ENCODE results near the gene ERBB2. TPM values are rescaled to one million over a fixed set of nuclear protein-coding genes. Genes with fewer than 3 reads are reported as not detected.

ERBB2 gene
- total RNA-seq, 1 experiment from 2014 or later = 207 TPM

- Histone ChIP-seq H3K36me3 (replicated peaks; ENCODE audit: control insufficient read depth, insufficient read depth, low read length) (no peaks in the 10 kb centered on the region), H3K4me3 (ENCODE audit: insufficient read depth, low read depth, low read length) (no peak overlapping the region), H3K27me3 (ENCODE audit: control insufficient read depth, insufficient read depth, low read length) (no peaks in the 10 kb centered on the region)
- DNase-seq = no peak
Observed at GRCh38 chr17:39772415-39772814, 72.6 kb downstream of the ERBB2 start.

- Histone ChIP-seq H3K4me3 (ENCODE audit: insufficient read depth, low read depth, low read length) (no peak overlapping the region), H3K27me3 (ENCODE audit: control insufficient read depth, insufficient read depth, low read length) (no peaks in the 10 kb centered on the region), H3K36me3 (replicated peaks; ENCODE audit: control insufficient read depth, insufficient read depth, low read length) (no peaks in the 10 kb centered on the region)
- DNase-seq = no peak
Observed at GRCh38 chr17:39772987-39773934, 73.4 kb downstream of the ERBB2 start.

DNA sequence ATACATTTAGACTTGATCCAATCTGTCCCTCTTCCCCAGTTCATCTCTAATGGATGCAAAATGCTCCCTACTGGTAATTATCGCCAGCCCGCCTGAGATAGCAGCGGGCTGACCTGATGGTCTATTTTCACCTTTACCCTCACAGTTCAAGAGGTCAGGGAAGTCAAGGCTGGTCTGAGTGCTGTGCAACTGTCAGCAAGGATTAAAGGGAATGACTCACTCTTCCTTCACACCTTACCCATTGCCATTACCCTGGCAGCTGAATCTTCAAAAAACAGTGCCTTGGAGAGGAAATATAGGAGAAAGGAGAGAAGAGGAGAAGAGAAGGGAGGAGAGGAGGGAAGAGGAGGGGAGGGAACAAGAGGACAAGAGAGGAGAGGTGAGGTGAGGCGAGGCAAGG lies 74.2 kb downstream of the ERBB2 start:
- DNase-seq = no peak
- no peaks in the 10 kb centered on the region for H3K27me3 ChIP-seq (ENCODE audit: control insufficient read depth, insufficient read depth, low read length)
- H3K4me3 ChIP-seq (ENCODE audit: insufficient read depth, low read depth, low read length) = no peak overlapping the region
- no peaks in the 10 kb centered on the region for H3K36me3 ChIP-seq (replicated peaks; ENCODE audit: control insufficient read depth, insufficient read depth, low read length)

GRCh38 chr17:39775031-39775430 lies 75.2 kb downstream of the ERBB2 start:
- DNase-seq = no peak
- Histone ChIP-seq H3K27me3 (ENCODE audit: control insufficient read depth, insufficient read depth, low read length) (no peaks in the 10 kb centered on the region), H3K36me3 (replicated peaks; ENCODE audit: control insufficient read depth, insufficient read depth, low read length) (no peaks in the 10 kb centered on the region), H3K4me3 (ENCODE audit: insufficient read depth, low read depth, low read length) (no peak overlapping the region)

GRCh38 chr17:39776252-39776651 lies 76.4 kb downstream of the ERBB2 start:
- Histone ChIP-seq H3K4me3 (ENCODE audit: insufficient read depth, low read depth, low read length) (no peak overlapping the region), H3K36me3 (replicated peaks; ENCODE audit: control insufficient read depth, insufficient read depth, low read length) (no peaks in the 10 kb centered on the region), H3K27me3 (ENCODE audit: control insufficient read depth, insufficient read depth, low read length) (no peaks in the 10 kb centered on the region)
- no peak for DNase-seq

DNA sequence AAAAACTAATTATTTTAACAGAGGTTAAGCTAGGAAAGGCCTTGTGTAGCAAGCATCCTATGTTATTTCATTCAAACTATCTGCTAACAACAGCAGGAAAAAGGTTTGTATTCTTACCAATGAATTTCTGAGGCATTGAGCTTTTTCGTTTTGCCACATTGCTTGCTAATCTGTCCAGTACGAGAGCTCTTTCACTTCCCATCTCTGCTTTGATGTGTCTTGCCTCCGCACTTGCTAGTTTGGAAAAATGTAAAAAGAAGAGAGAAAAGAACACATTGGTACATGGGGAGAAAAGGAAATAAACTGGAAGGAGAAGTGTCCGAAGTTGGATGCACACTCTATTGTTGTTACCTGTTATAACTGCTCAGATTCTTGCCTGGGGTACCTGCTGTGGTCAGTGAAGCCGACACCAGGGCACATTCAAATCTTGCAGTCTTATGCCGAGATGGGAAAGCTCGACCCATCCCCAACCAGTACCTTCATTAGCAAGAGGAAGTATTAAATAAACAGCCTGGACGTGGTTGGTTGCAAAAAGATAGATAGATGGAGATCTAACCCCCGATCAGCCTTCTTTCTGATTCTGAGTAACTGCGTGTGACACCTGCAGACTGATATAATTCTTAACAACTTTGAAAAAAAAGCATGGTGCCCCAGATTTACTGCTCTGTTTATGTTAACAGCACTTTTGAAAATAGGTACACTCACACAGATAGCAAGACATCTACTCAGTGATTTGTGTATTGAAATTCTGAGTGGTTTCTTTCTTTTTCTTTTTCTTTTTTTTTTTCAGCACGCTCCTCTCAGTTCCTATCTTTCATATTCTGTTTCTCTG lies 77.9 kb downstream of the ERBB2 start:
- Histone ChIP-seq H3K4me3 (ENCODE audit: insufficient read depth, low read depth, low read length) (no peak overlapping the region), H3K27me3 (ENCODE audit: control insufficient read depth, insufficient read depth, low read length) (no peaks in the 10 kb centered on the region), H3K36me3 (replicated peaks; ENCODE audit: control insufficient read depth, insufficient read depth, low read length) (no peaks in the 10 kb centered on the region)
- DNase-seq = no peak

Other genes with a start within 250 kb of the ERBB2 start
- 24.3 and 27.3 TPM in 2 replicates for gene MED1, start 248.8 kb upstream of the ERBB2 start, total RNA-seq (2014; rRNA removed; shearing (Covaris generic))
- gene CDK12, start 238.6 kb upstream of the ERBB2 start, total RNA-seq (2014; rRNA removed; shearing (Covaris generic)) = 31.1 and 34.3 TPM in 2 replicates
- gene NEUROD2, start 92.1 kb upstream of the ERBB2 start, total RNA-seq (2014; rRNA removed; shearing (Covaris generic)) = not detected in 2 replicates
- gene PPP1R1B, start 73.1 kb upstream of the ERBB2 start, total RNA-seq (2014; rRNA removed; shearing (Covaris generic)) = 8.3 and 11.8 TPM in 2 replicates
- gene STARD3, start 62.9 kb upstream of the ERBB2 start, total RNA-seq (2014; rRNA removed; shearing (Covaris generic)) = 55.6 and 66.3 TPM in 2 replicates
- gene TCAP, start 34.7 kb upstream of the ERBB2 start, total RNA-seq (2014; rRNA removed; shearing (Covaris generic)) = 0.69 and 2.7 TPM in 2 replicates
- gene PNMT, start 31.6 kb upstream of the ERBB2 start, total RNA-seq (2014; rRNA removed; shearing (Covaris generic)) = 2.4 and 4.0 TPM in 2 replicates
- gene PGAP3, start 12.0 kb upstream of the ERBB2 start, total RNA-seq (2014; rRNA removed; shearing (Covaris generic)) = 15.9 and 17.6 TPM in 2 replicates
- gene MIEN1, start 30.5 kb downstream of the ERBB2 start, total RNA-seq (2014; rRNA removed; shearing (Covaris generic)) = 47.7 and 56.1 TPM in 2 replicates
- gene GRB7, start 37.9 kb downstream of the ERBB2 start, total RNA-seq (2014; rRNA removed; shearing (Covaris generic)) = 34.3 and 61.6 TPM in 2 replicates
- 0.10 and 0.89 TPM in 2 replicates for gene IKZF3, start 164.2 kb downstream of the ERBB2 start, total RNA-seq (2014; rRNA removed; shearing (Covaris generic))
- not detected in 2 replicates for gene ZPBP2, start 168.1 kb downstream of the ERBB2 start, total RNA-seq (2014; rRNA removed; shearing (Covaris generic))
- 3.3 and 6.0 TPM in 2 replicates for gene GSDMB, start 218.6 kb downstream of the ERBB2 start, total RNA-seq (2014; rRNA removed; shearing (Covaris generic))
- gene ORMDL3, start 227.5 kb downstream of the ERBB2 start, total RNA-seq (2014; rRNA removed; shearing (Covaris generic)) = 33.3 and 39.7 TPM in 2 replicates
- gene LRRC3C, start 227.7 kb downstream of the ERBB2 start, total RNA-seq (2014; rRNA removed; shearing (Covaris generic)) = not detected in 2 replicates

All from H7 (cell line).